Forelimb muscle (tissue), 1 donor: ENCODE measurements around the gene LZTS2. TPM values are rescaled to one million over a fixed set of nuclear protein-coding genes. Genes with fewer than 3 reads are reported as not detected.
A peak's percentile ranks its signal among the peaks of the same experiment; 100 is the strongest.

ENCODE experiments used
- DNase-seq: peaks from one replicate; pipeline ENCODE4 v3.0.0-alpha.2; 2013; ENCODE audit warnings: low read depth
- polyA plus RNA-seq: library from polyadenylated mRNA; unstranded; fragments of 120-200 nt; gene quantifications from one replicate; pipeline ENCODE4 v1.2.1, GENCODE V29; 2013; ENCODE audit not compliant: insufficient read length

Gene LZTS2
- polyA plus RNA-seq, 1 donor: 60.9 TPM

DNA sequence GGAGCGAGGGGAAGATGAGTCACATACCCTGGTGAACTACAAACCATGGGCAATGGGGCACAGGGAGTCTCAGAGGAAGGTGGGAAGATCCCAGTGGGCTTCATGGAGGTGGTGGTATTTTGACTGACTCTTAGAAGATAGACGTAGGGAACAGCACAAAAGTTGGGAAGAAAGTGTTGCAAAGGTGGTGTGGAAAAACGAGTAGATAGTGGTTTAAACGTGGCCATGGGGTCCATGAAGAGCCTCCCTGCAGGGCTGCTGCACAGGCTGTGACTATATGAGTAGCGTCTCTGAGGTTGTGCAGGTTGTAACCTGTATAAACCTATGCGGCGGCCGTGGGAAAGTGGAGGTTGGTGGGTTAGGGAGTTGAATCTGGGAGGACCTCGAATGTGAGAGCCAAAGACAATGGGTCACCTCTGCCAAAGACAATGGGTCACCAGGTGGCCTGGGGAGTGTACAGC lies 13.8 kb downstream of the LZTS2 start:
- DNase-seq: no peak

DNA sequence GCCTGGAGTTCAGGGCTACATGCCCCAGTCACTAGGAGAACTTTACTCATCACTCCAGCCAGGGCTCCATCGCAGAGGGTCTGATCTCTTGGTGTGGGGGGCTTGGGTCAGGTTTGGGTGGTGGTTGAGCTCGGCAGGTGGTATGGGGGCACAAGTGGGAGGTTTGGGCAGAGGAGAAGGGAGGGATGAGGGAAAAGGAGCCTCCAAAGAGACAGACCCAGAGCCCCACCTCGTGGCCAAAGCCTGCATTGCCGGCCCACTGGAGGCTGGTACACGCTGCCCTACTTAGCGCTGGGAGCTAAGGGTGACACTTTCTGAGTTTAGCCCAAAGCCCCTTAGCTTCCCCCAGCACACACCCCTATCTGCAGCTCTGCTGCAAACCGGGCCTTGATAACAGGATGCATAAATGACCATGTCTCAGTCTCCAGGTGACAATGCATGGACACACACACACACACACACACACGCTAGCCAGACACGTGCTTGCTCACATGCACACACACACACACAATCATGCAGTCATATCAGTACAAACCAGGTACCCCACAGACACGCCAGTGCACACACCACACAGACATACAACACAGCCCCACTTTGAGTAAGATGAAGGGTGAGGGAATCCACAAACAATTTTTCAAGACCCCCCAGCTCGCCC lies 14.7 kb downstream of the LZTS2 start:
- DNase-seq: no peak

DNA sequence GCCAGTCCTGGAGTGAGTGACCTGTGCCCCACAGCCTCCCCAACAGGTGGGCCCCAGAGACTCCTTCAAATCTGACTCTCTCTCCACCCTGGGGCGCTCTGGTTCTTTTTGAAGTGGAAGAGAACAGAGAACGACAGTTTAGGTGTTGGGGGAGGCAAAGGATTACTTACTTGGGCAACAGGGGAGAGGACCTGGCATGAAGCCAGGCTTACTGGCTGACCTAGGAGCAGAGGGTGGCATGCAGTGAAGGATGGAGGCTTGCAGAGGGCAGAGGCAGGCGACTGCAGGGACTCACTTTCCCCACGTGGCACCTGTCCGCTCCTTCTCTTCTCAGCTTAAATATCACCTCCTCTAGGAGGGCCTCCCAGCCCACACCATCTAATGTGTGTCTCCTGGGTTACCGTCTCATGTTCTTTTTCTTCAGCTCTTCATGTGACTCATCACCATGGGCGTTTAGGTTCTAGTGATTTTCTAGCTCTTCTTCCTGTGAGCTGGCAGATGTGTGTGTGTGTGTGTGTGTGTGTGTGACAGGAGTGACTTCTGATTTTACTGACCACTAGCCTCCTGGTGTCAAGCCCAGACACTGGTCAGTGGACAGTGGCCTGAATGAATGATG lies 15.5 kb downstream of the LZTS2 start:
- no peak for DNase-seq

DNA sequence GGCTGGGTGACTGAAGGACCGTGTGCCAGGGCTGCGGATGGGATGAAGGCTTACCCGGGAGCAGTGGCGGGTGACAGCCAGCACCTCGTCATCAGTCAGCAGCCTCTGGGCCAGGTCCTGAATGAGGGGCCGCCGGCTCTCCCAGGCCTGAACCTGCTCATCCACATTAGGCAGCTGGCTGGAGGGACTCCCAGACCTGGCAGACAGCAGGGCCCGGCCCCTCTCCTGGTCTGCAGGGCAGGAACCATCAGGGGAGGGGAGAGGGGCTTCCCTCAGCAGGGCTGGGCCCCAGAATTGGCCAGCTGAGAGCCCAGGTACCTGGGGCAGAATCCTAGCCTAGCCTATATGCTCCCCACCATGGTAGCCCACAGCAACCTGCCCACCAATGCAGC lies 16.0 kb downstream of the LZTS2 start:
- DNase-seq: no peak

DNA sequence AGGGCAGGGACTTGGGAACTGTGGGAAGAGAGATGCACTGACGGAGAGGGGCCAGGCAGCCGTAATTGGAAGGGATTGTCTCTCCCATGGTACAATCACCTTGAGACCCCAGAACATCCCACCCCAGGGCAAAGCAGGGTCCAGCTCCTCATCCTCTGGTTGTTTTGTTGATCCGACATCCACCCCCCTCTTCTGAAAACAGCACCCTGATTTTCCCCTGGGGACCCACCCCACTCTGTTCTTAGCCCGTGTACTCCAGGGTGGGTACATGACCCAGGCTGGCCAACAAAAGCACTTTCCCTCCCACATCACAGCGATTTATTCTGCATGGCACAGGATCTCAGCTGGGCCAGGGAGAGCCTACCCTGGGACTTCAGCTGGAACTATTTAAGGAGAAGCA lies 17.2 kb downstream of the LZTS2 start:
- DNase-seq: no peak

DNA sequence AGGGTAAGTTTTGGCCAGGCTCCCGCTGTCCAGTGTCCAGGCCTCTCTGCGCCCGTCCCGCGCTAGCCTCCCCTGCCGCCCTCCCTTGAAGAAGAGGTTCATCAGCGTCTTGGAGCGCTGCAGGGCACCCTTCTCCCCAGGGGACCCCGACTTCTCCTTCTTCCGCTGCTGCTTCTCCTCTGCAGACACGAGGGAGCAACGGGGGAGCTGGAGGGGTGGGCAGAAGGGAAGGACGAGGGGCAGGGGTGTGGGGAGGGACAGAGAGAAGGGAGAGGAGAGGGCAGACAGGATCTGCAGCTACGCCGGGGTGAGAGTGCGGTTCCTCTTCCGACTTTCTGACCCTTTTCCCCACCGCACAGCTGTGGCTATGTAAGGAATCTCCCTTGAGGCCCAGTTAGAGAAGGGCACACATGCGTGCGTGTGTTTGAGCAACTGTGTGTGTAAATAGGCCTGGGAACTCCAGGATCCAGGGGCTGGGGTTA lies 18.6 kb downstream of the LZTS2 start:
- DNase-seq: no peak

DNA sequence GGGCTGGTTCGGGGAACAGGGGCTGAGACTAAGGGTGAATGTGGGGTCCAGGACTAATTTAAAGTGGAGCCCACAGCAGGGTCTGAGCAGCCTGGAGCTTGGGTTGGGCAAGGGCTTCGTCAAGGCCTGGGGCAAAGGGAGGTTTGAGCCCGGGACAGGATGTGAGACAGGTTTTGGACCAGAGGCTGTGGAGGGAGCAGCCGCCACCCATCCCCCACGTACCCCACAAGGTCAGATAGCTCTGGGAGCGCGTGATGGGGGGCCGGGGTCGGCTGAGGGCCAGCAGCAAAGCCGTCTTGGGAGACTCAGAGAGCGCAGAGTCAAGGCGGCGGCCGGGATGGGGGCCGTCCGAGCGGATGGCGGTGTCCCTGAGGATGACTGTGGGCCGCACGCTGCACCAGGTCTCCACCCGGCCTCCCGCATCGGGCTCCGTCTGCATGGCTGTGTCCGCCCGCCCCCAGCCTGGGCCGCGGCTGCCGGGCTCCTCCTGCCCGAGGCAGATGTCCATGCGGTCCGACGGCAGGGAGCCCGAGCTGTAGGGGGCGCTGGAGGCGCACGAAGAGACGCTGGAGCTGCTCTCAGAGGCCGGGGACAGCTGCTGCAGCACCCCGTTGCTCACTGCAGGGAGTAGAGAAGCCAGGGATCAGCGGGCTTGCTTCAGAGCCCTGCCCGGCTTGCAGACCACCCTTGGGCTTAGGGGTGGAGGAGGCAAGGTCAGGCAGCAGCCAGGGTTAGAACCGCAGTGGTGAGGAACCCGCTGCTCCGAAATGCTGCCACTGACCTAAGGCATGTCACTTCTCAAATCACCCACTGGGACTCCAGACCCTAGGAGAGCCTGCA lies 19.2 kb downstream of the LZTS2 start:
- no peak for DNase-seq

DNA sequence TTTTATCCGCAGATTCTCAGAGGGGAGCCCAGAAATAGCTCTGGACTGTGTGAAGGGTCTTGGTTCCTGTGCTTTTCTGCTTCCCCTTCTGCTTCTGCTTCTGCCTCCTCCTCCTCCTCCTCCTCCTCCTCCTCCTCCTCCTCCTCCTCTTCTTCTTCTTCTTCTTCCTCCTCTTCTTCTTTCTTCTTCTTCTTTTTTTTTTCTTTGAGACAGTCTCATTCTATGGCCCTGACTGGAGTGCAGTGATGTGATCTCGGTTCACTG lies 19.8 kb downstream of the LZTS2 start:
- DNase-seq: no peak

DNA sequence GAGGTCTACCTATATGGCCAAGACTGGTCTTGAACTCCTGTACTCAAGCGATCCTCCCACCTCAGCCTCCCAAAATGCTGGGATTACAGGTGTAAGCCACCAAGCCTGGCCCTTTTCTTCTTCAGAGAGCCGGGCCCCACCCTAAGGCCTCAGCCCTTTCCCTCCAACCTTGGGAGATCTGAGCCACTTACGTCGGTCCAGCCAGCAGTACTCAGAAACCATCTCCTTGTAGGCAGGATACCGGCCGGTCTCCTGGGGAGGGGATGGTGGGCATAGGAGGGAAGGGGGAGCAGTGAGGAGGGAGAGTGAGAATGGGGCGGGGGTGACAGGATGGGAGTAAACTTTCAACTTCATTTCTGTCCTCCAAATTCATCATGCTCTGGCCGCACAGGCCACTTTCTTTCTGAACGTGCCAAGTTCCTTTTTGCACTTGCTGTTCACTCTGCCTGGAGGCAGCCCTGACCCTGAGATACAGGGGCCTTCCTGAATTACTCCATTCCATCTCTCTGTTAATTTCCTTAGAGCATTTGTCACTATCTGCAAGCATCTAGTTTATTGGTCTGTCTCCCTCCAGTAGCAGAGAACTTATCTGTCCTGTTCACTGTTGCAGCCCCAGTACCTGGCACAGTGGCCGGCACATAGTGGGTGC lies 20.9 kb downstream of the LZTS2 start:
- DNase-seq: no peak

DNA sequence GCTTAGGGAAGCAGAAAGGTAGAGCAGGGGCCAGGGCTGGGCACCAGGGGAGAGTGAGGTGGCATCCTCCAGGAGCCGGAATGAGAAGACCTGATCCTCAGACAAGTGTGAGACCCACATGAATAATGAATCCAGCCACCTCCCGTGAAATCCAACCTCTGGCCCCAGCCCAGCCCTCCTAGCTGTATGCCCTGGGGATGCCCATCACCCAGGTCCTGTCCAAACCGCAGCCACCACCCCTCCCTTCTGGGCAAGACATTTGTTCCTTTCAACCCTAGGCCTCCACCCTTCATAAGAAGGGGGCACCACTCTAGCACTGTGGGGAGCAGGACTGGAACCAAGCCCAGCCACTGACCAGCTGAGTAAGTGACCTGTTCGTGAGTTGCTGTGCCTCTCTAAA lies 21.6 kb downstream of the LZTS2 start:
- no peak for DNase-seq

DNA sequence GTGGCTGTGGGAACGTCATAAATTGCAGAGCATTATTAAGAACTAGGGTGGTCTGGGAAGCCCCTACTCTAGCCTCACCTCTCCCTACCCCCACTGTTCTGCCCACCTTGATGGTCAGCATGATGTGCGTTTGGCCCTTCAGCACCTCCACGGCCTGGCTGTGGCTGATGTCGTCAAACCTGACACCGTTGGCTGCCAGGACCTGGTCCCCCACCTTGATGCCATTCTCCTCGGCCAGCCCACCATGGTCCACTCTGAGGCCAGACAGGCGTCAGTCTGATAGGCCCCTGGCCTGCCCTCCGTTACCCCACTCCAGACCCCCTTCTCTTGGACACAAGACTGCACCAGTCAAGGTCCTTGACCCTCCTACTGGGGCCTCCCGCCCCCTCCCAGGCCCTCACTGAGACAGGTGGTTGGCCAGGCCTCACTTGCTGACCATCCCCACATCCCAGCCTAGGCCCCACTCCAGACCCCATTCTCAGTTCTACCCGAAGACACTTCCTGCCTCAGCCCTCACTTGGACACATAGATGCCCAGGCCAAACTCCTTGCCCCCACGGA lies 22.2 kb downstream of the LZTS2 start:
- DNase-seq: no peak

DNA sequence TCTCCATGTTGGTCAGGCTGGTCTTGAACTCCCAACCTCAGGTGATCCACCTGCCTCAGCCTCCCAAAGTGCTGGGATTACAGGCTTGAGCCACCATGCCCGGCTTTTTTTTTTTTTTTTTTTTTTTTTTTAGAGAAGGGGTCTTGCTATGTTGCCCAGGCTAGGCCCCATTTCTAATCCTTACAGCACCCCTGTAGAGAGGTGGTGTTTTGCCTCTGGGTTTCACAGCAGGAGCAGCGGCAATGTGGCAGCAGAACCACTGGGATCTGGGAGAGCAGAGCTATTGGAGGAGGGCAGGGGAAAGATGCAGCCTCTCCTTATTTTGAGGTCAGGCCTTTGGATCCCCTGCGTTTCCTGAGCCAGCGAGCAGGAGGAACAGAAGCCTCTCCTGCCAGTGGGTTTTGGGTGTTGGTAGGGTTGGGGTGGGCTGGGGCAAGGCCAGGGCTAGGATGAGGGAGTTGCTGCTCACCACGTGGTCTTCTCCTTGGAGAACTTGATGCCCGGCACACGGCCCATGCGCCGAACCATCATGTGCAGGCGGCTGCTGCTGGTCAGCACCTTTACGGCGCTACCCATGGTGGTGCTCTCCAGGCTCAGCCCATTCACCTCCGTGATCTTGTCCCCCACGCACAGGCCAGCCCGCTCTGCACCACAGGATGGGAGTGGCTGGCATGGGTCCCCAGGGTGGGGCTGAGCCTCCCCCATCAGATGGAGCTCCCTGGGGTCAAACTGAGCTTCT lies 23.5 kb downstream of the LZTS2 start:
- DNase-seq: no peak

DNA sequence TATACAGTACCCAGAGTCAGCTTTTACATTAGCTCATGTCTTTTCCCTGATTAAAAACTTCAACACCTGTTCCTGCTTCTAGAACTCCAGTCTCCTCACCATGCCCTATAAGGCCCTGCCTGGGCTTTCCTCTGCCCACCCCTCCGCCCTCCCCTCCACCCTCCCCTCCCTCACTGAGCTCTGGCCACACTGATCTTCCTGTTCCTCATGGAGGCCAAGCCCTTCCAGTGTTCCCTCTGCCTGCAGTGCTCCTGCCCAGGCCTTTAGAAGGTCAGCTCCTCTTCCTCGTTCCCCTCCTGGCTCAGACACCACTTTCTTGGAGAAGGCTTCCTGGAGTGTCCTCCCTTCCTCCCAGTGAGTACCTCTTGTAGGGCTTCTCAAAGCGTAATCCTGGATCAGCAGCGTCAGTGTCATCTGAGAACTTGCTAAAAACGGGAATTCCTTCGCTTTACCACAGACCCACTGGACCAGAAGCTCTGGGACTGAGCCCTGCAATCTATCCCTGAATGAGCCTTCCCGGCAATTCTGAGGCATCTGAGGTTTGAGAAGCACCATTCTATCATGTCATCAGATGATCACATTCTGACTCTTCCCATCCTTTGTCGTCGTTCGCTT lies 27.6 kb downstream of the LZTS2 start:
- no peak for DNase-seq

DNA sequence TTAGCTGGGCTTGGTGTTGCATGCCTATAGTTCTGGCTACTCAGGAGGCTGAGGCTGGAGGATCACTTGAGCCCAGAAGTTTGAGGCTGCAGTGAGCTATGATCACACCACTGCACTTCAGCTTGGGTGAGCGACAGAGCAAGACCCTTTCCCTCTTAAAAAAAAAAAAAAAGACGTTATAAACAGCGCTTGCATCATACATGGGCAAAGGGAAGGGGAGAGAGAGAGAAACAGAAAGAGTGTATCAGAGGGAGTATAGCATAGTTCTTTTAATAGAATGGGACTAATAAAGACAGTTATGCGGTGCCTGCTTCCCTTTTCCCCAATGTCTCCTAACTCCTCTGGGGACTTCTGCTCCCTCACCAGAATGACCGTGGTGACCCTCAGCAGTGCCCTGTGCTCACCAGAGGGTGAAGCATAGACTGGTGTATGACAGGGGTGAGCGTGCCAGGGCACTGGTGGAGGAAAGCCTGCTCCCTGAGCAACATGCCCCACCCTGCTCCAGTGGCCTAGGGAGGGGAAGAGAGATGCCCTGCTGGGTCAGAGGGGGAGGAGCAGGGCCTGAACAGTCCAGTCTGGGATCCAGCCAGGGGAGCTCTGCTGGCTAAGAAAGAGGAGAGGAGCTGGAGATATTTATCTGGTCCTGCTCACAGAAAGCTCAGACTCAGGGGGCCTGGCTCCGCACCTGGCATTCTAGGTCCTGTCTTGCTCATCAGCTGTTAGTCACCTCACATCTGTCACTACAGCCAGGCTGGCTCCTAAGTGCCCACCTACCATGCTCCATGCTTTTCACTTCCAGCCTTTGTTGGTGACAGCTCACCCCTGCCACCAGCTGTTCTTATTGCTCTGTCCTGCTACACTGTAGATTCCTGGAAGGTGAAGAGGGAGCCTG lies 29.1 kb downstream of the LZTS2 start:
- no peak for DNase-seq

DNA sequence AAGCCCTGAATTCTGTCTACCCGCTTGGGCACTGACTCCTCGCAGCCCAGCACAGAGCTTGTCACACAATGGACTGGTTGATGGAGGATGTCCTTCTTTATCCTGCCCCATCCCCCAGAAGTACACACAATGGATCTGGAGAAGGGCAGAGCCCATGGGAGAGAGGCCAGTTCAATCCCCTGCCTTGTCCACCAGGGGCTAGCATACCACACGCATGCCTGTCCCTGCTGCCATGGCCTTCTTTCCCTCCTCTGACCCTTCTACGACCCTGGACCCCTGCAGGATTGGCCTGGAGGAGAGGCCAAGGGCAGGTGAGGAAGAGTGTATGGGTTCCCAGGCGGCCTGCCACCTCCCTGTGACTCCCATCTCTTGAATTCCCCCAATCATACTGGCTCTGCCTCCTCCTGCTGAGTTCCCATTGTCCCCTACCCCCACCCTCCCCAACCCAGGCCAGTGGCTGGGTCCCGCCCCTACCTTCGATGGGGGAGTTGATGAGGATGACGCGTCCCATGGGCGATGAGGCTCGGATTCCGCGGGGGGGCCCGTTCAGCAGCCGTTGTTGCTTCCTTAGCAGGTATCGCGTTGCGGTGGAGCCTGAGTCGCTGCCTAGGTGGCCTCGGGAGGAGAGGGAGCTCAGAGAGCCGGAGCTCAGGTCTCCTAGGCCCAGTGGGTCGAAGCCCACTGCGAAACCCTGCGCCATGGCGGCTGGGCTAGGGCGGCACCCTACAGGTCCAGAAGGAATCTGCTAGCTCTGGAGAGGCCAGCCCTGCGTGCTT lies 30.1 kb downstream of the LZTS2 start:
- no peak for DNase-seq

DNA sequence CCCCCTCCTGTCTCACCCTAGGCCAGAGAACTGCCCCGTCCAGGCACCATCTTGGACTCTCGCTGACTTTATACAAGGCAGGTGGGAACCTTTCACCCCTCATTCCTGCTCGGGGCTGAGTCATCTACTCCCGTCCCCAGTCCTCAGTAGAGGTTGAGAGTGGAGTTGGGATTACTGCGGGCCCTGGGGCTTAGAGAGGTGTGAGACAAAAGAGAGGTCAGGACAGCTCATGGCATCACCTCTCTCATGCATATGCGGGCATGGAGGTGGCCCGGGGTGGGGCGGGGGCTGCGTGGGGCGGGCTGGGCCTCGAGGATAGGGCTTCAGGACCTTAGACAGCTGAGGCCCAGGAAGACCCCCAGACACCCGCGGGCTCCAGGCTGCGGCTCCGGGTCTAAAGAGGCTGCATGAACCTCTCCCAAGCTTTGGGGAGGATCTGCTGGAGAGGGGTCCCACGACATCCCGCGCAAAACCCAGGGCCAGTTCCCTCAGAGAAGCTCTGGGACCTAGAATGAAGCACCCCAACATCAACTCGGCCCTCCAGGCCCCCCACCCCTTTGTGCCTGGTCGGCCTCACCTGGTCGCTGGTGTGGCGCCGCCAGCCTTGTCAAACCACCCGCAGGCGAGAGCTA lies 31.0 kb downstream of the LZTS2 start:
- DNase-seq: no peak

DNA sequence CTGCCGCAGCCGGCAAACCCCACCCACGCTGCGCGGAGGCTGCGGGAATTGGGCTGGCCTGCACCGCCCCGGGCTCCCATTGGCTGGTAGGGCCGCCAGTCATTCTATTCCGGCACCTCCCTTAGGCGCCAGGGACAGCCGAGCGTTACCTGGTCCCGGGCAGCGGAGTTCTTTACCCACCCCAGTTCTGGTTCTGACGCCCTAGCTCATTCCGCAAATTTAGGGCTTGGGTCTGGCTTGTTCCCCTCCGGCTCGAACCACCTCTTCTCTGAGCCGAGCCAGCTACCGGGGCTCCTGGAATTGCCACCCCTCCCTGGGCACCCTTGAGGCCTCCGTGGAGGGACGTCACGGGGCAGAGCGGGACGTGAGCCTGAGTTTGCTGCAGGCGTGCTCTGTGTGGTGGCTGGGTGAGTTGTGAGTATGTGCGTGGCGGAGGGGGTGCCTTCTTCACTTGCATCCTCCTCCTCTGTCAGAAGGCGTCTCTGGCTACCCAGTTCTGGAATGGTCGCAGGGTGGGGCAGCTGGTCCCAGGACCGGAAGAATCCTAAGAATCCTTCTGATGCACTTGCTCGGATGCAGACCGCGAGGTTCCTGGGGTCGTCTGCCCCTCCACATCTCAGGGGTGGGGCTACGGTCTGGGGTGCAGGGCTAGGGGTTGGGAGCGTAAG lies 31.7 kb downstream of the LZTS2 start, which contains the start of the genes PDZD7 and SFXN3:
TSS of gene PDZD7 (minus strand) at position 2 of the 668 bp plus-strand sequence. CDS start 910 bp downstream, outside the sequence.
TSS of gene SFXN3 (plus strand) at position 107 of the 668 bp plus-strand sequence. CDS start 3,461 bp downstream, outside the sequence.
- DNase-seq: peak; percentile 59
